ENCODE results near the gene SLC49A3. TPM values are rescaled to one million over a fixed set of nuclear protein-coding genes. Genes with fewer than 3 reads are reported as not detected.

The SLC49A3 gene
- total RNA-seq, 1 donor from 2014 or later, result 0.53 TPM

GRCh38 chr4:727576-727975, 38.6 kb upstream of the SLC49A3 start:
- Histone ChIP-seq H3K36me3 (ENCODE audit: control insufficient read depth, insufficient read depth, low read length) (peaks cover 17% of the 10 kb centered on the region), H3K27me3 (ENCODE audit: control insufficient read depth, insufficient read depth, low read length) (no peaks in the 10 kb centered on the region), H3K4me3 (ENCODE audit: low read depth, low read length) (no peak overlapping the region)
- peak; percentile 60 for FAIRE-seq
- TF ChIP-seq CTCF (IDR thresholded peaks at IDR 0.05; ENCODE audit: insufficient read depth, low read length, severe bottlenecking), result no peak
- no peak for DNase-seq (ENCODE audit: low read depth)

- no peak for FAIRE-seq
- no peaks in the 10 kb centered on the region for H3K27me3 ChIP-seq (ENCODE audit: control insufficient read depth, insufficient read depth, low read length)
- no peak overlapping the region for H3K4me3 ChIP-seq (ENCODE audit: low read depth, low read length)
- DNase-seq (ENCODE audit: low read depth), result no peak
- peaks cover 13% of the 10 kb centered on the region for H3K36me3 ChIP-seq (ENCODE audit: control insufficient read depth, insufficient read depth, low read length)
- TF ChIP-seq CTCF (IDR thresholded peaks at IDR 0.05; ENCODE audit: insufficient read depth, low read length, severe bottlenecking), result no peak
Observed at GRCh38 chr4:726838-727237, 37.9 kb upstream of the SLC49A3 start.

GRCh38 chr4:726235-726787, 37.4 kb upstream of the SLC49A3 start:
- Histone ChIP-seq H3K4me3 (ENCODE audit: low read depth, low read length) (no peak overlapping the region), H3K36me3 (ENCODE audit: control insufficient read depth, insufficient read depth, low read length) (peaks cover 13% of the 10 kb centered on the region), H3K27me3 (ENCODE audit: control insufficient read depth, insufficient read depth, low read length) (no peaks in the 10 kb centered on the region)
- DNase-seq (ENCODE audit: low read depth) (no peak), FAIRE-seq (no peak)
- no peak for TF ChIP-seq CTCF (IDR thresholded peaks at IDR 0.05; ENCODE audit: insufficient read depth, low read length, severe bottlenecking)

GRCh38 chr4:725391-726234, 36.7 kb upstream of the SLC49A3 start:
- no peak for DNase-seq (ENCODE audit: low read depth)
- peaks cover 6% of the 10 kb centered on the region for H3K36me3 ChIP-seq (ENCODE audit: control insufficient read depth, insufficient read depth, low read length)
- no peak for FAIRE-seq

GRCh38 chr4:723751-724530, 35.0 kb upstream of the SLC49A3 start:
- Histone ChIP-seq H3K36me3 (ENCODE audit: control insufficient read depth, insufficient read depth, low read length) (peaks cover 4% of the 10 kb centered on the region), H3K4me3 (ENCODE audit: low read depth, low read length) (no peak overlapping the region), H3K27me3 (ENCODE audit: control insufficient read depth, insufficient read depth, low read length) (no peaks in the 10 kb centered on the region)
- TF ChIP-seq CTCF (IDR thresholded peaks at IDR 0.05; ENCODE audit: insufficient read depth, low read length, severe bottlenecking), result no peak
- no peak for DNase-seq (ENCODE audit: low read depth)
- no peak for FAIRE-seq

More at GRCh38 chr4:725391-726234, 36.7 kb upstream of the SLC49A3 start:
- no peaks in the 10 kb centered on the region for H3K27me3 ChIP-seq (ENCODE audit: control insufficient read depth, insufficient read depth, low read length)
- H3K4me3 ChIP-seq (ENCODE audit: low read depth, low read length), result no peak overlapping the region
- TF ChIP-seq CTCF (IDR thresholded peaks at IDR 0.05; ENCODE audit: insufficient read depth, low read length, severe bottlenecking), result no peak
